H1 (cell line): Measurements from ENCODE around the gene CCDC14. TPM values are rescaled to one million over a fixed set of nuclear protein-coding genes. Genes with fewer than 3 reads are reported as not detected.

Experiments
- EP300 ChIP-seq, 2 experiments: IDR thresholded peaks; 1 replicate in 1 of 2; 2 replicates in 1 of 2; pipeline ENCODE4 v1.6.1; 2011 to 2012; ENCODE audit warnings: low read depth in 2 of 2, low read length in 2 of 2, mild to moderate bottlenecking in 2 of 2, borderline replicate concordance in 1 of 2, inconsistent platforms in 1 of 2, moderate library complexity in 1 of 2
- FOSL1 ChIP-seq: IDR thresholded peaks from 2 replicates; pipeline ENCODE4 v1.6.1; 2011; ENCODE audit warnings: mild to moderate bottlenecking, low read depth, low read length, moderate library complexity; ENCODE audit not compliant: insufficient read depth
- JUN ChIP-seq: IDR thresholded peaks from 2 replicates; pipeline ENCODE4 v1.6.1; 2011; ENCODE audit warnings: low read depth, mild to moderate bottlenecking, improper control_type of control experiment, low read length
- MAX ChIP-seq: IDR thresholded peaks from 2 replicates; pipeline ENCODE4 v1.6.1; 2012; ENCODE audit warnings: inconsistent platforms
- RAD21 ChIP-seq, 2 experiments: IDR thresholded peaks in 1 of 2; conservative IDR thresholded peaks in 1 of 2; 2 replicates each; pipeline ENCODE4 v1.6.1; 2011; ENCODE audit warnings: low read depth in 2 of 2, low read length in 2 of 2, improper control_type of control experiment in 1 of 2, inconsistent platforms in 1 of 2, mild to moderate bottlenecking in 1 of 2, moderate library complexity in 1 of 2
- RFX5 ChIP-seq: IDR thresholded peaks from 2 replicates; pipeline ENCODE4 v1.6.1; 2011; ENCODE audit warnings: low read depth, low read length, improper control_type of control experiment, borderline replicate concordance
- SIRT6 ChIP-seq: IDR thresholded peaks from one replicate; pipeline ENCODE4 v1.7.1; 2012; ENCODE audit warnings: low read length, inconsistent platforms
- polyA plus RNA-seq, 7 experiments: library from polyadenylated mRNA; depleted of rRNA in 3 of 7; stranded (reverse) in 5 of 7; unstranded in 2 of 7; fragments of >200 nt in 5 of 7; fragments of 200-250 nt in 2 of 7; gene quantifications; 1 replicate in 5 of 7; 2 replicates in 1 of 7; 4 replicates in 1 of 7; pipeline versions ENCODE4 v1.2.1 to v1.2.3, GENCODE V29; 2011 to 2013; ENCODE audit warnings: missing spikeins in 2 of 7, mixed read lengths in 2 of 7
- total RNA-seq: library from RNA; stranded (reverse); fragmentation: NEBNext Ultra II Directional; extraction: Animal tissue kit (Norgen Biotek cat#: 25700); gene quantifications from 2 replicates; pipeline ENCODE4 v1.2.1, GENCODE V29; 2021

Gene CCDC14
- total and polyA plus RNA-seq, 2 of the 8 experiments (the other 6 are each of a cell fraction or from before 2014, with no cell fraction given), result 53.6 to 95.7 TPM

GRCh38 chr3:123926396-123926795, 34.6 kb downstream of the CCDC14 start (continued):
- no peak for TF ChIP-seq RAD21 (IDR thresholded peaks at IDR 0.05 in 1 of 2, conservative IDR thresholded peaks at IDR 0.05 in 1 of 2; ENCODE audit: low read depth in 2 of 2, low read length in 2 of 2)
- no peak for TF ChIP-seq MAX
- no peak for TF ChIP-seq RFX5
- TF ChIP-seq SIRT6, result no peak
- no peak for TF ChIP-seq EP300 (IDR thresholded peaks at IDR 0.05; ENCODE audit: borderline replicate concordance in 1 of 2, low read depth in 2 of 2, low read length in 2 of 2)
- TF ChIP-seq FOSL1, result no peak
- no peak for TF ChIP-seq JUN
